GM13977 (cell line): ENCODE results near the gene DLX5.

ENCODE experiments used
- DNase-seq: peaks from one replicate; pipeline ENCODE4 v3.0.0; 2012; ENCODE audit warnings: low spot score
- in situ Hi-C: fragments of 300-500 bp; cut with MboI; formaldehyde crosslinking; loops from one replicate; pipeline ENCODE4 v1.12.0; 2022; ENCODE audit warnings: low sequenced_read_pairs, low pct_unique_long_range_greater_than_20kb, mixed read lengths, inconsistent platforms; ENCODE audit not compliant: unreplicated experiment
- TF ChIP-seq, protein P1 (sequence below): IDR thresholded peaks from 2 replicates; pipeline ENCODE4 v1.5.1; 2012; ENCODE audit warnings: mild to moderate bottlenecking, control low read depth; ENCODE audit not compliant: insufficient read depth; ENCODE audit errors: extremely low read depth, missing control alignments

Gene DLX5

GRCh38 chr7:97013134-97013844 lies 11.3 kb downstream of the DLX5 start:
- TF ChIP-seq, protein P1, sequence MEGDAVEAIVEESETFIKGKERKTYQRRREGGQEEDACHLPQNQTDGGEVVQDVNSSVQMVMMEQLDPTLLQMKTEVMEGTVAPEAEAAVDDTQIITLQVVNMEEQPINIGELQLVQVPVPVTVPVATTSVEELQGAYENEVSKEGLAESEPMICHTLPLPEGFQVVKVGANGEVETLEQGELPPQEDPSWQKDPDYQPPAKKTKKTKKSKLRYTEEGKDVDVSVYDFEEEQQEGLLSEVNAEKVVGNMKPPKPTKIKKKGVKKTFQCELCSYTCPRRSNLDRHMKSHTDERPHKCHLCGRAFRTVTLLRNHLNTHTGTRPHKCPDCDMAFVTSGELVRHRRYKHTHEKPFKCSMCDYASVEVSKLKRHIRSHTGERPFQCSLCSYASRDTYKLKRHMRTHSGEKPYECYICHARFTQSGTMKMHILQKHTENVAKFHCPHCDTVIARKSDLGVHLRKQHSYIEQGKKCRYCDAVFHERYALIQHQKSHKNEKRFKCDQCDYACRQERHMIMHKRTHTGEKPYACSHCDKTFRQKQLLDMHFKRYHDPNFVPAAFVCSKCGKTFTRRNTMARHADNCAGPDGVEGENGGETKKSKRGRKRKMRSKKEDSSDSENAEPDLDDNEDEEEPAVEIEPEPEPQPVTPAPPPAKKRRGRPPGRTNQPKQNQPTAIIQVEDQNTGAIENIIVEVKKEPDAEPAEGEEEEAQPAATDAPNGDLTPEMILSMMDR = no peak
- in situ Hi-C loops = no loop called here
- DNase-seq = no peak

DNA sequence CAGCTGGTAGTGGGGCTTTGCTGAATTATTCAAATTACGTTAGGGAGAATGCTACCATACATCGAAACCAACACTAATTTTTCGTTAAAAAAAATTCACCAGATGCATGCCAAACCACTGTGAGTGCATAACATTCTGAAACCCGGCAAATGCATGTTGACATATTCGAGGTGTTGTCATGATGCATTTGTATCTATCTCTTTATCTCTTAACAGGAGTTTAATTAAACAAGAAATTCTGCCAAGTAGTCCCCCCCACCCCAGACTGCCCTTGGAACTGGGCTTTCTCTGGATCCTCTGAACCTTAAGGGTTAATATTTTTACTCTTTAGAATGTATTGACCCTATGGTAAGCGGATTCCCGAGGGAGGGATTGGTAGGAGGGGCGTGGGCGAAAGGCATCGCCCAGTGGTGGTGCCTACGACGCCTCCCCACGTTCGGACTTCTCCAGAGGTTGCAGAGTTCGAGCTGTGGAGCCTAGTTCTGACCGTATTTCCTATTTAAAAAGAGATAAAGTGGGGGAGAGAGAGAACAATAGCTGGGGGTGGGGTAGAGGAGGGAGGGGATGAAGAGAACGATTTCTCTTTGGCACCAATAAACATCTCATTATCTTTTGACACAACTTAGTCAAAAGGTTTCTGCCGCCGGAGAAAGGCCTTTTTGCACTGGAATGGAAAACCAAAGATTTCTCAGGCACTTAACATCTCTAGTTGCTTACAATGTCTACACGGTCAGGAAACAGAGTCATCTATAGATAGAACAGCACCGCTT lies 12.1 kb downstream of the DLX5 start:
- DNase-seq = no peak
- in situ Hi-C loops = no loop called here
- TF ChIP-seq, protein P1 = no peak

GRCh38 chr7:97011536-97012364 lies 12.9 kb downstream of the DLX5 start:
- in situ Hi-C loops = no loop called here
- DNase-seq = no peak

DNA sequence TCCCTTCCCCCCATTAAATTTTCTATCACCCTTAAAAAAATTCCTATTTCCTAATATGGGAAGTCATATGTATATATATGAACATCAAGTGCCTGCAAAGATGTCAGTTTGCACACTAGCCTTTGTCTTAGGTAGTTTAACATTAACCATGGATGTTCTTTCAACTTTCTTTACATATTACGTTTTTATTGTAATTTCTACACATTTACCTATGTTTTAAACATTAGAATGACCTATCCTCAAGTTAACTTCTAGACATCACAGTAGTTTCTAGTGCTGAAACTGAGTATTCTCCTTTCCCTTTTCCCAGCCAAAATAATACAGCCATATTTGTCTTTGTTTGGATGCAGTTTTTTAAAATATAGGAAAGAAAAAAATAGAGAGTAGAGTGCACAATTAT lies 13.5 kb downstream of the DLX5 start:
- TF ChIP-seq, protein P1 = no peak
- in situ Hi-C loops = no loop called here
- no peak for DNase-seq

More at GRCh38 chr7:97011536-97012364, 12.9 kb downstream of the DLX5 start:
- TF ChIP-seq, protein P1 = no peak

DNA sequence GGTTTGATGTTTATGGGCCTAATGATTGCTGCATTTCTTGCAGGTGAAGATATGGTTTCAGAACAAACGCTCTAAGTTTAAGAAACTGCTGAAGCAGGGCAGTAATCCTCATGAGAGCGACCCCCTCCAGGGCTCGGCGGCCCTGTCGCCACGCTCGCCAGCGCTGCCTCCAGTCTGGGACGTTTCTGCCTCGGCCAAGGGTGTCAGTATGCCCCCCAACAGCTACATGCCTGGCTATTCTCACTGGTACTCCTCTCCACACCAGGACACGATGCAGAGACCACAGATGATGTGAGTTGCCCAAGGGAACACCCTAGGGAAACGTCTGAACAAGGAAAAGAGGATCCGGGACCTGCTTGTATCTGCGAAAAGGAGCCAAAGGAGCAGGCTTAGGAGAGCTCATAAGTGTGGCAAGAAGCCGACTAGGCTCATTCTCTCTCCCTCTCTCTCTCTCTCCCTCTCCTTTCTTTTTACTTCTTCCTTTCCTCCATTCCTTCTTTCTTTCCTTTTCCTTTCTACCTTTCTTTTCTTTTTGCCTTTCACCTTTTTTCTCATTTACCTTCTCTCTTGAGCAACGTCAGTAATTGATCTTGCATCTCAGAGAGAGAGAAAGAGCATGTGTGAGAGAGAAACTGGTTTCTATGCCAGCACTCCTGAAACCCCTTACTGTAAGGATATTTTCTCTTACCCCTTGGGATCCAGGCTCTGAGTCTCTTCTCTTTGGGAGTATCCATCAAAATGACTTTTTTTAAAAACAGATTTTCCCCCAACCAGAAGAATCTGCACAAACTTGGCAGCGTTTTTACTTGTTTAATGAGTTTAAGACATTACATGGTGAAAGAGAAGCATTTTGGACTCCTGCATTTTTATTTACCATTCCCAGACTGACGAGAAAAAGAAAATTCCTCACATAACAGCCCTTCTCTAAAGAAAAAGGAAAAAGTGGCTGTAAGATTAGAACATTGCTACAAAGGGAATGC lies 14.6 kb downstream of the DLX5 start:
- TF ChIP-seq, protein P1 = no peak
- DNase-seq = no peak

More for the DNA sequence above, 14.6 kb downstream of the DLX5 start:
- in situ Hi-C loops = no loop called here
